ENCODE results near the gene RYK. TPM values are rescaled to one million over a fixed set of nuclear protein-coding genes. Genes with fewer than 3 reads are reported as not detected.
"Not testable (repeated sequence)": the region's sequence is repeated elsewhere in the genome, so short reads cannot be mapped to it uniquely, and the experiment has no call there.

The RYK gene
- 32.2 TPM for total RNA-seq

GRCh38 chr3:134250717-134251220 is at the start of gene RYK:
Gene RYK, minus strand, starts transcription at chr3:134250859. Its CDS starts 205 bp downstream, at chr3:134250654.
- ATAC-seq = peak; percentile 92

- no peak for ATAC-seq
Measured at GRCh38 chr3:134299888-134300206, 49.2 kb upstream of the RYK start.

GRCh38 chr3:134299185-134299887 is 48.7 kb upstream of the RYK start:
- peak; percentile 45 for ATAC-seq

- no peak for ATAC-seq
Measured at GRCh38 chr3:134298249-134298648, 47.6 kb upstream of the RYK start.

- ATAC-seq = no peak
Measured at GRCh38 chr3:134296616-134297015, 46.0 kb upstream of the RYK start.

GRCh38 chr3:134295930-134296329 is 45.3 kb upstream of the RYK start:
- ATAC-seq = no peak

- peak; percentile 47 for ATAC-seq
Measured at GRCh38 chr3:134294302-134295280, 43.9 kb upstream of the RYK start.

GRCh38 chr3:134291319-134292254 is 40.9 kb upstream of the RYK start:
- ATAC-seq = peak; percentile 61

GRCh38 chr3:134287512-134287911 is 36.9 kb upstream of the RYK start:
- no peak for ATAC-seq

GRCh38 chr3:134284438-134284837 is 33.8 kb upstream of the RYK start:
- ATAC-seq = no peak

GRCh38 chr3:134282659-134283047 is 32.0 kb upstream of the RYK start:
- ATAC-seq = no peak

- no peak for ATAC-seq
Measured at GRCh38 chr3:134281912-134282658, 31.4 kb upstream of the RYK start.

GRCh38 chr3:134279466-134279865 is 28.8 kb upstream of the RYK start:
- ATAC-seq = no peak

GRCh38 chr3:134277066-134277660 is 26.5 kb upstream of the RYK start:
- no peak for ATAC-seq

GRCh38 chr3:134276086-134276485 is 25.4 kb upstream of the RYK start:
- ATAC-seq = no peak

- ATAC-seq = not testable (repeated sequence)
Measured at GRCh38 chr3:134275110-134275509, 24.5 kb upstream of the RYK start.

GRCh38 chr3:134274571-134274970 is 23.9 kb upstream of the RYK start:
- ATAC-seq = no peak

- ATAC-seq = no peak
Measured at GRCh38 chr3:134267996-134268395, 17.3 kb upstream of the RYK start.

- no peak for ATAC-seq
Measured at GRCh38 chr3:134260987-134261386, 10.3 kb upstream of the RYK start.

GRCh38 chr3:134258761-134259347 is 8.2 kb upstream of the RYK start:
- ATAC-seq = no peak

GRCh38 chr3:134255404-134255803 is 4.7 kb upstream of the RYK start:
- ATAC-seq = no peak
